HepG2 (cell line): ENCODE results near the gene LYRM4.

Experiments used
- IRF2 ChIP-seq: IDR thresholded peaks from 2 replicates; pipeline ENCODE4 v1.6.1; 2018; ENCODE audit warnings: missing genetic modification reagents, missing compliant biosample characterization
- PBX2 ChIP-seq: IDR thresholded peaks from 2 replicates; pipeline ENCODE4 v1.6.1; 2016; ENCODE audit warnings: control low read depth

- TF ChIP-seq PBX2 = no peak
- no peak for TF ChIP-seq IRF2
Observed at GRCh38 chr6:5109436-5109835, 151.3 kb downstream of the LYRM4 start.
